Astrocyte (in vitro differentiated cells and primary cell): ENCODE data around the gene RIPOR2.

Experiments used
- CTCF ChIP-seq: IDR thresholded peaks from 2 replicates; pipeline ENCODE4 v1.5.1; 2011; ENCODE audit warnings: low read depth, mild to moderate bottlenecking, inconsistent platforms, low read length, moderate library complexity; ENCODE audit not compliant: insufficient read depth
- EZH2 ChIP-seq: IDR thresholded peaks from 2 replicates; pipeline ENCODE4 v1.6.1; 2012; ENCODE audit warnings: mild to moderate bottlenecking, low read length, inconsistent platforms; ENCODE audit not compliant: insufficient read depth

GRCh38 chr6:24923885-24924401 lies 11.8 kb downstream of the RIPOR2 start:
- TF ChIP-seq CTCF (no peak), EZH2 (no peak)
